HG02943 (cell line): ENCODE data around the gene KRT33B.

Source experiments
- ATAC-seq: cut with Tn5 transposase; IDR thresholded peaks from one replicate; pipeline ENCODE4 v1.9.1; 2021; ENCODE audit warnings: mild to moderate bottlenecking, low read depth, moderate library complexity; ENCODE audit not compliant: unreplicated experiment

Gene KRT33B

DNA sequence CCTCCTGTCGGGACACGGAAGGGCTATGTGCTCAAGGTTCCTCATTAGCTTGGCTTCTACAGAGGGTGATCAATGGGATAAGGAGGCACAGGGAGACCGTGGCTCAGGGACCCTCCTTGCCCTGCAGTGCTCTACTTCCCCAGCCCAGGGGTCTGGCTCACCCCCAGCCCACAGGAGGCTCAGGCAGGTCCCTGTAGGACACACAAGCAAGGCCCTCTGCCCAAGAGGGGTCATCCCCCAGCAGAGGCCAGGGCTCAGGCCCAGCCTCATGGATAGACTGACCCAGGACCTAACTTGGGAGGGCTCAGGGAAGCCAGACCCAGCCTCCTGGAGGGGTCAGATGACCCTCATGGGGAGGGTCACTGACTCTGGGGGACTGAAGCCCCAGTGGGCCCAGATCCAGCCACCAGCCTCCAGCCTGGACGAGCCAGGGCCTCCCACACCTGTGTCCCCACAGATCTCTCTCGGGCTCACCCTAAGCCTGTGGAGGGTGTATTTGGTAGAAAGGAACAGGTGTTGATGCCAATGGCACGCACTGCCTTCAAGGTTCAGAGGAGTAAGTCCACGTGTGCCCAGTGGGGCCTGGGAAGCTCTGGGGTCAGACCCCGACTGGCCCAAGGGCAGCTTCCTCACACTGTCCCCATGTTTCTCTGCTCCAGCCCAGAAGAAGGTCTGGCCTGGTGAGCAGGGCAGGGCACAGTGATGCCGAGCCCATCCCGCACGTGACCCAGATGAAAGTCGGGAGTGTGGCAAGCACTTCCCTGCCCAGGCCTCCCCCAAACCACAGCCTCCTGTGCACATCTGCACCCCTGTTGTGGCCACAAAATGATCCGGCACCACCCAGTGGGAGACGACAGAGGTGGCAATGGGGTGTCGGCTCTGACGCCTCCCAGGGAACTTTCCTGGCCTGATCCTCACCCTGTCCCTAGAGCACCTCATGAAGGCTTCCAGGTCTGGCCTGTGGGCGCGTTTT lies 43.2 kb downstream of the KRT33B start:
- ATAC-seq, result no peak

DNA sequence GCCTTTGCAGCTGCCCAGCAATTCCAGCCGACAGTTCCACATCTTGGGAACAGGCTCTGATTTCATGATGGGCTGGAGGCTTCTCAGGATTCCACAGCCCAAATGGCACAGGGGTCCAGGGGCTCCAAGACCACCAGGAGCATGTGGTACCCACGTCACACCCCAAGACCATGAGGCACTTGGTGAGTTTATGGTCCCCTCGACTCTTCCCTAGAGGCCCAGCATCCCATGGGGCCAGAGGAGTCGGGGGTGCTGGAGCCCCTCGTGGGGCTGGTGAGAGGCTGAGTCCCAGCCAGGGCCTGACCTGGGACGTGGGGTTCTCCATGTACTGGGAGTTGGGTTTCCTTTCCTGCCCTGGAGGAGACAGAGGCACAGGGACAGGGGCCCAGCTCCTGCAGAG lies 44.0 kb downstream of the KRT33B start:
- ATAC-seq, result no peak

DNA sequence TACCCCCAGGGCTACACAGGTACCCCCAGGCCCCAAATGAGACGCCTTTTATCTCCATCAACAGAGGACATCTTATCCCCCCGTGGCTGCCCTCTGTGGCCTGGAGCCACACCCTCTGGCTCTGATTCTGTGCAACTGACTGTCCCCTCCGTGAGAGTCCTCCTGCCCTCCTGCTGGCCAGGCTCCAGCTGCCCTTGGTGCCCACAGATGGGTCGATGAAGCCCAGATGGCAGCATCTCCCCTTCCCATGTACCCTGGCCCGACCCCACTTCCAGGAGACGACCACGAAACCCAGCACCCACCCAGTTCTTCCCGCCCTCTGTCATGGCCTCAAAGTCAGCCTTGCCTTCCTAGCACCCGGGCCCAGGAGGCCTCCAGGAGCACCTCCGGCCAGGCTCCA lies 44.5 kb downstream of the KRT33B start:
- no peak for ATAC-seq

DNA sequence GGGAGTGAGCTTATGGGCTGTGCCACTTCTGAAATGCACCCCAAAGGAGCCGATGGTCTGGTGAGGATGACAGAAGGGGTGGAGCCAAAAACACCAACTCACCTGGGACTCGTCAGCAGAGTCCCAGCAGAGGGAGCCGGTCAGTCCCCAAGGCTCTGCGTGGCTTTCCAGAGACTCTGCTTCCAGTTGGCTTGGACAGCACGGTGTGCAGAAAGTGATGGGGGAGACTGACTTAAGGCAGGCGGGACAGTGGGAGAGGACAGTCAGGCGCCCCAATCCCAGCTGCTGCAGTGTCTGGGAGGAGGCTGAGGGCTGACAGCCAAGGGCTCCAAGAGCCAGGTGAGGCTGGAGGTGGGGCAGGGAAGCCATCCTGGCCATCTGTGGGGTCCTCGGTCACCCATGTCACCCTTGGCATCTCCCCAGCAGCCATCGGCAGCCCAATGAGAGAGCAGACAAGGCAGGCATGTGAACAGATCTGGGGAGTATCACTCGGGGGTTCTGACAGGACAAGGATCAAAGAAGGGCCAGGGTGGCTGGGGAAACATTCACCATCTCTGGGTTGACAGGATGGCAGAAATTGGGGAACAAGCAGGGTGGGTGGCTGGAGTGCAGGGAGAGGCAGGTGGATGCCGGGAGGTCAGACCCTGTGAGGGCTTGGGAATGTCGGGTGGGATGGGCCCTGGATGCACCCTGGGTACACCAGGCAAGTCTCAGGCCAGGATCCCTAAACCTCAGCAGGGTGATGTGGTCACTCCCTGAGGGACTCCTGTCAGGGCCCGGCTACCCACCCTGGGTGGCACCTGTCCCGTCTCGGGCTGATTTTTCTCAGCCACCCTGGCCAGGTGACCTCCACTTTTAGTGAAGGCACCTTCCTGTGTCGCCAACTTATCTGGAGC lies 45.2 kb downstream of the KRT33B start:
- ATAC-seq, result no peak

DNA sequence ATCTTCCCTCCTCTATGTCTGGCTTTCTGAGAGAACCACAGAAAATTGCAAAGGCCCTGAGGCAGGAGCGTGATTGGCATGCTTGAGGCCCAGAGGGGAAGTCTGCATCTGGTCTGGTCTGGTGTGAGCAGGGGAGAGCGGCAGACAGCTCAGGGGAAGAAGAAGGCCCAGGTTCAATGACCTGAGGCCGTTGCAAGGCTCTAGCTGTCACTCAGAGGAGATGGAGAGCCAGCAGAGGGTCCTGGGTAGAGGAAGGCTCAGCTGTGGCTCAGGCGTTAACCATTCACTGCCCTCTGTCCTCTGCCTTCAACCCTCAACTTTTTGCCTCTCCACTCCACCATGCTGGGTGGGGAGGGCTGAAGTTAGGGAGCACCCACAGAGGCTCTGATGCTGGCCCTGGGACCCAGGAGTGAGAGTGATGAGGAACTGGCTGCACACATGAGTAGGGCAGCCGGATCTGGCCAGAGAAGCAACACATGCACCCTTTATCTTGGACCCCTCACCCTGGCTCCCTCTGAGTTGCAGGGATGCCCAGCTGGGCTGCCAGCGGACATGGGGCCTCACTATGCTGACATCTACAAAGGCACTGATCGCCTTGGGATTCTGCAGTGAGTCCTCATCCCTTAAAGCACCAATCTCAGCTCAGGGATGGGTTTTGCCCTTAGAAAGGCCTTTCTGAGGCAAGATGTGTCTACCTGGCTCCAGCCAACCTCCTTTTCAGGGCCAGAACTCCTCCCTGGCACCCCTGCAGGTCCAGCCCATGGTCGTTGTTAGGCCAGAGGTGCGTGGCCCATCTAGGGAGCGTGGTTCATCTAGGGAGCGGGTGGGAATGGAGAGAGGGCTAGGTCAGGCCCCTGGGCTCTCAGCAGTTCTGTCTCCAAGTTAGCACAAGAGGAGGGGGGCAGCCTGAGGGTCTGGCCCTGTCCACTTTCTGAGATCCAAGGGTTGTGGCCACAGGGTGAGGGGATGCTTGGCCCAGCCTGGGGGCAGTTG lies 46.4 kb downstream of the KRT33B start:
- ATAC-seq, result no peak

DNA sequence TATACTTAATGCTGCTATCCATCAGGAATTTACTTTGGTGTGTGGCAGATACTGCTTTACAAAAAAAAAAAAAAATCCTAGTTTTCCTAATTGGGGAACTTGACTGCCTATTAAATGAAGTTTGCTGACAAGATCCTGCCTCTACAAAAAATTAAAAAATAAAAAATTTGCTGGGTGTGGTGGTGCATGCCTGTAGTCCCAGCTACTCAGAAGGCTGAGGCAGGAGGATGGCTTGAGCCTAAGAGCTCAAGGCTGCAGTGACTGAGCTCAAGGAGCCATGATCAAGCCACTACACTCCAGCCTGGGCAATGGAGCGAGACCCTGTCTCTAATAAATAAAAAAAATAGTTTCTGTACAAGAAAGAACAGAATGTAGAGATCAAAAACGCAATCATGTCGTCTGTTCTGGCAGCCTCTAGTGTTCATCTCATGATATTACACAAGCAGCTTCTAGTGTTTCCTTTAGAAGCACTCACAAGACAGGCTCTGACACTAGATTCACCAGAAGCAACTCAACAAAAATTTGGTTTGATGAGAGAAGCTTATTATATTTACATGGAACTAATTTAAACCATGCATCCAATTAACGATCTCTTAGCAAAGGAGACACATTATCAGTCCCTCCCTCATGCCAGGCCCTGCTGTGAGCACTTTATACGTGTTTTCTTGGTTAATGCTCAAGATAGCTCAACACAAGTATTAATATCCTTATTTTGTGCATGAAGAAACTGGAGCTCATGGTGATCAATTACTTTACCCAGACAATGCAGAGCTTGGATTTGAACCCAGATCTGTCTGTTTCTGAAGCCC lies 47.3 kb downstream of the KRT33B start:
- no peak for ATAC-seq

DNA sequence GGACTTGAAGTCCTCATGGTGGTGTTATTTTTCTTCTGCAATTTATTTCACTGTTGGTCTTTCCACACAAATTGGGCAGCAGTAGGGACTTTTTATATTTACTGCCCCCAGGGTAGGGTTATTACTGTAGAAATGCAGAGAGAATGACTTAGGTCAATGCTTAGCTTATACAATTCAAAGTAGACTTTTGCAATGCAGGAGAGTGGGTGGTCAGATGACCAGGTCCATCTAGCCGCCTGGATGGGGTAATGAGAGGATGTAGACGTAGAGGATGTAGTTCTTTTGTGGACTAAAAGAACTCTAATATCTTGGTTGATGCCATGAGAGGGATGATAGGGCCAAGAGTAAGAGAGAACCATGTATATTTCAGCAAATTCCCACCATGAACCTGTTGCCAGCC lies 51.4 kb downstream of the KRT33B start:
- ATAC-seq, result no peak

DNA sequence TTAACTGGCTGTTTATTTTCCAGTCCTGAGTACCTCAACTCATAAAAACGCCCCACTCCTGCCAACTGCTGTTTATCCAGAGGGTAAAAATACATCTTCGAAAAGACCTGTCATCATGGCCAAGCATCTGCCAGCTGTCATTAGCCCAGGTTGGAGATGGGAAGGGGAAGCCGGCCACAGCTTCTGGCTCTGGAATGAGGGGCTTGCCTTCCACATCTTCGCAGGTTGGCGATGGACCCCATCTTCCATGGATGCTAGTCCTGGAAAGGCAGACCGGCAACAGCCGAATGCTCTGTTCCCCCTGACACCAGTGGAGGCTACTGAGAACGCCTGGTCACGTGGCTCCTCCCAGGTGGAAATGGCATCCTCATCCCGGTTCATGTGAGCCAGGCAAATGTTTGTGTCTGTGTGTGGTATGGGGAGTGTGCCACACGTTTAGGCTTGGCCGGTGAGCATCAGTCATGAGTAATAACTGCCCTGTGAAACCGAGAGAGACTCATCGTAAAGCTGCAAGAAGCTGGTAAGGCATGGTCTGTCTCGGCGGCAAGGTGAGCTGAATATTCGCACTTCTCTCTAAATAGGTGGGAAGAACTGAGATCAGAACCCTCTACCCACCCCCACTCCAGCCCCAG lies 53.7 kb downstream of the KRT33B start:
- ATAC-seq, result no peak

DNA sequence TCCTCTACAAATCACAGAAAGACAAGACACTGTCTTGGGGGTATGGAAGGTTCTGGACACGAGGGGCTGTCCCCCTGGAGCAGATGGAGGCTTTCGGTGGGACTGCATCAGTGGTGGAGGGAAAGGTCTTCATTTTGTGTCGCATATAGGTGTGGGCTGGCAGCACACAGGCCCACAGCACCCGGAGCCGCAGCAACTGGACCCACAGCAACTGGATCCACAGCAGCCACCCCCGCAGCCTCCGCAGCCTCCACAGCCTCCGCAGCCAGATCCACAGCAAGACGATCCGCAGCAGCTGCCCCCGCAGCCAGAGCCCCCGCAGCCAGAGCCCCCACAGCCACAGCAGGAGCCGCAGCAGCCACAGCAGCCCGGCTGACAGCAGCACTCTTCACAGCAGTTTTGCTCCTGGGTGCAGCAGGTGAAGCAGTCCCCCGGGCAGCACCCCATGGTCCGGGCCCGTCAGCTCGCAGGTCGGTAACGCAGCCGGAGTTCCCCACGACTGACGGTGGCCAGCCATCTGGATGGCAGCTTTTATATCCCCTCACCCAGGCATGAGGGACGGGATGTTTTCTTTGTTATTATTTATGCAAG lies 54.3 kb downstream of the KRT33B start, which contains the start of gene KRTAP17-1:
KRTAP17-1 (minus strand) TSS at position 507 of the 591 bp plus-strand sequence; CDS start at position 447, 60 bp downstream.
- no peak for ATAC-seq
